HG03354 (cell line): ENCODE results near the gene TRIM27.
"Not testable (repeated sequence)": the region's sequence is repeated elsewhere in the genome, so short reads cannot be mapped to it uniquely, and the experiment has no call there.

Source experiments
- ATAC-seq: cut with Tn5 transposase; IDR thresholded peaks from one replicate; pipeline ENCODE4 v1.9.1; 2021; ENCODE audit warnings: mild to moderate bottlenecking; ENCODE audit not compliant: unreplicated experiment, poor library complexity, severe bottlenecking

TRIM27 gene

DNA sequence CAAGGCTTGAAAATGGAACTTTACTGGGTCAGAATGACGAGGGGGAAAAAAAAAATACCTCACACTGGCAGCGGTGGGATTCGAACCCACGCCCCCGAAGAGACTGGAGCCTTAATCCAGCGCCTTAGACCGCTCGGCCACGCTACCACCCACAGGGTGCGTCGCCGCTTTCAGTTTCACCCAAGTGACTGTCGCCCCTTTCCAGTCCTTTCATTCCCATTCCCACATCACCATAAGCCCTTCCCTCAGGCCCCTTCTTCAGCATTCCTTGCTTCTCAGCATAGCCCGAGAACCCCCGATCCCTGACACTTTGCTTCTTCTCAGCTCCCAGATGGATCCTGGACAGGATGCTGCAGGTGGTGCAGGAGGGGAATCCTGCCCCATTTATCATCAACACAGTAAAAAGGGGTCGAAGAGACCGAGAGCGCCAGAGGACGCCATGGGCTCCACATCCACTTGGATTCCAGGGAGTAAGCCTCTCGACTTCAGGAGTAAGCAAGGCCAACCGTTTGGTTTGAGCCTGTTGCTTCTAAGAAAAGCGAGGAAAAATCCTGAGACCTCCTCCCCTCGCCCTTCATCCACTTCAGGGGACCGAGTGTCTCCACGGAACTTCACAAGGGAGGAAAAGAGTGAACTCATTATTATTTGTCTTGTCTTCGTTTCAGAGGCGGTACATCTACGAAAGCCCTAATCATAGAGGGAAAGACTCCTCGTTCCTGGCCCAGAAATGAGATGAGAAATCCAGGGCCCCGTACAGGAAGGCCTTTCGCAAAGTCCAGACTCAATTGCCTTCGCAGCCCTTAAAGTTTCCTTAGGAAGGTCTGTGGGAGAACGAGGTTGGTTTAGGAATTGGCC, 20.0 kb upstream of the TRIM27 start:
- ATAC-seq = no peak

DNA sequence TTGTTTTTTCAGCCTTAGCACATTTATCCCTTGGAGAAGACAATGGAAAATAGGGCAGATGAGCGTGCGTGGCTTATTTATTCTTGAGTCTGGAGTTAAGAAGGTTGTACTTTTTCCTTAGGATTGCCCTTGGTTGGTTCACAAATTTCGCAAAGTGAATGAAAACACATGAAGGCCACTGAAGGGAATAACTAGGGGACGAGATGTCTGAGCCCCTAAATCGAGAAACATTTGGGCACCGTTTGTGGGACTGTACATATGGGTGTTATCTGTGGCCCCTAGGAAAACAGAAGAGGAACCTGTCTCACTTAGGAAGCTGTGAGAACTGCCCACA, 19.4 kb upstream of the TRIM27 start:
- no peak for ATAC-seq

DNA sequence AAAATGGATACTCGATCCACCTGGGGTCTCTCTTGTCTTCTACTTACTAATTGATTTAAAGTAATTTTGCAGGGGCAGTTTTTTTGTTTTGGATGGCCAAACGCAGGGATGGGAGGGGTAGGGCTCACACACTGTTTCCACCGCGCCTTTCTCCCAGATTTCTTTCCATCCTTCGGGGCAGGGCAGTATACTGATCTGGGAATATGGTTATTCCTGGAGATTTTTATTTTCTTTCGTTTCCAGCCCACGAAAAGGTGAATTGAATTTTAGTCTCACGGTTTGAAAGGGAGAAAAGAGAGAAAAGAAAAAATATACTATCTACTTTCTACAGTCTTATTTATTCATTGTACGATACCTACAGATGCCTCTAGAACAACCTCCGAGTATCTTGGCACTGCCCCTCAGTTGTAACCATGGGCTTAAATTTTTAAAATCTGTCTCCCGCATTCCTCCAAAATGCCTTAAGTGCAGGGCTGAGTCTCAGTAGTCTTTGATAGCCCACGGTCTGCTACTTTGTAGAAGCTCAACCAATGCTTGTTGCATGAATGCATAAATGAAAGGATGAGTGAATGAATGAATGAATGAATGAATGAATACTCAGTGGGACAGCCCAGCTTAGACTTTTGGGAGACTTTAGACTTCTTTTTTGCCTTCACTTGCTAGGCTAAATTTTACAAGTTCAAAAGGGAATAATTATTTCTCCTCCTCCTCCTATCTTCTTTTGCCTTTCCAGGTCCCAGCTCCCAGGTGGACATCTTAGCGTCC, 18.1 kb upstream of the TRIM27 start:
- ATAC-seq = no peak

DNA sequence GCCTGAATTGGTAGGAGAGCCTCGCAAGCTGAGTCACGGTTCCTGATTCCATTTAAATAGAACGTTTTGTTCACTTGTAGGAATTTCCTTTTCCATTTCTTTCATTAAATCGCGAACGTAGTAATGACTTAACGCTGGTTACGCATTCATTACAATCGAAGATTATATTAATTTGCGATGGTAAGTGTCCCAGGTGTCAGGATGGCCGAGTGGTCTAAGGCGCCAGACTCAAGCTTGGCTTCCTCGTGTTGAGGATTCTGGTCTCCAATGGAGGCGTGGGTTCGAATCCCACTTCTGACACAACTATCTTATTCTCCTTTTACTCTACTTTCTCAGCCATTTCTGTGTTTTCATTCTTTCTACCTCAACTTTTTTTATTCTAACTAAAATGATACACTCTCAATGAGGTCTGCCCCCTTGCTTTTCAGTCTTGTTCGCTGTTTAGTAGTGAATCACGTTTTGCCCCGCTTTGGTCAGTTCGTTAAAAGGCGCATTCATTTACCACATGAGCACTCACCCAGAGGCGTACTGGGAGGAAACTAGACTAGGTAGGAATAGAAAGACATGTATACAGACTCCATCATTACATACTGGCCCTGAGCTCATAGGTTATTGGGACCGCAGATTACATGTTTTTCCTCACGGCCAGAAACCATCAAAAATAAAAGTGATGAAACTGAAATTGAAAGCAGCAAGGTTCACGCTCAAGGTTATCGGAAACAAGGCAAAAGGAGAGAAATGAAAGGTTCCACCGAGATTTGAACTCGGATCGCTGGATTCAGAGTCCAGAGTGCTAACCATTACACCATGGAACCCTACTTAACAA, 17.3 kb upstream of the TRIM27 start:
- peak; percentile 60 for ATAC-seq

DNA sequence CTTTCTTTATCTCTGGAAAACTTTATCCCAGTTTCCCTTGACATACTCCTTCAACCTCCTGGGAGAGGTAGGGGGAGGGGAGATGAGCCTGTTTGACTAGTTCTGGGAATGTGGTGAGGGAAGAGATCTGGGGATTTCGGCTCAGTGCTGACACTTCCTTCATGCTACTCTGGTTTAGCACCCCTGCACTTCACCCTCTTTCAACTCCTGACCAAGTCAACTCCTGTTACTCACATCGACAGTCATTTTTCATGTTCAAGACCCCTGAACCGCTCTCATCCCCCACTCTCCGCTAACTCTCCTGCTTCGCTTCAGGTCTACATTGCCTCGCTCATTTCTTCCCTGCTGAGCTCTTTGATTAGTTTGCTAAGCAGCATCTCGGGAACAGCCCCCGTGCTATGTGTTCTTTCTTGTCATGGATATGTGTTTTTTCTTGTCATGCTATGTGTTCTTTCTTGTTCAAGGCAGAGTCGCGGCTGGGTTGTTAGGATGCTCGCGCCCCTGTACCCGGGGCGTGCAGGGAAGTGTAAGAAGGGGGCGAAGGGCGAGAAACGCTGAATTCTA, 16.6 kb upstream of the TRIM27 start:
- peak; percentile 20 for ATAC-seq

DNA sequence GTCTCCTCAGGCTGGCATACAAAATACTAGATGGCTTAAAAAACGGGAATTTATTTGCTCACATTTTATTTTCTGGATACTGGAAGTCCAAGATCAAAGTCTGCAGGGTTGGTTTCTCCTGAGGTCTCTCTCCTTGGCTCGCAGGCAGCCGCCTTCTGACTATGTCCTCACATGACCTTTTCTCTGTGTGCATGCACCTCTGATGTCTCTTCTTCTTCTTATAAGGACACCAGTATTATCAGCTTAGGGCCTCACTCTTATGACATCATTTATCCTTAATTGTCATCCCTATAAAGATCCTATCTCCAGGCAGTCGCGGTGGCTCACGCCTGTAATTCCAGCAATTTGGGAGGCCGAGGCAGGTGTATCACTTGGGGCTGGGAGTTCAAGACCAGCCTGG, 9.3 kb upstream of the TRIM27 start:
- ATAC-seq = no peak

DNA sequence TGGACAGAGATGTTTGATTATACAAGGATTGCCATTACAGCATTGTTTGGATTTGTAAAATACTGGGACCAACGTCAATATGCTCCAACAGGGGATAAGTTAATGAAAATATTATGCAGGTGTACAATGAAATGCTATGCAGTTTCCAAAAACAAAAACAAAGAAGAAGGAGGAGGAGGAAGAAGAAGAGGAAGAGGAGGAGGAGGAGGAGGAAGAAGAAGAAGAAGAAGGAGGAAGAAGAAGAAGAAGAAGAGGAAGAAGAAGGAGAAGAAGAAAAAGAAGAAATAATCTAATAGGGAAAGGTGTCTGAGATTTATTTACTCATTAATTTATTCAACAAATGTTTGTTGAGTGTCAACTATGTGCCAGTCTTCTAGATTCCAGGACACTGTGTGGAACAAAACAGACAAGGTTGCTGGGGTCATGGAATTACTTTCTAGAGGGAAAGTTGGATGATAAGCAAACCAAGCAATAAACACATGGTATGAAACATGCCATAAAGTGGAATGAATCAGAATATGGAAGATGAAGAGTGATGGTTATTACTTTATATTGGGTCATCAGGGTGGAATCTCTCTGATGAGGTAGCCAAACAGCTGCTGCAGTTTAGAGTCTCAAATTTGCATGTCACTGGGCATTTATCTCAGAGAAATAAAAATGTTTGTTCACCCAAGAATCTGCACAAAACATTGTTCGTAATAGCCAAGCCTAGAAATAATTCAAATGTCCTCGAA, 6.3 kb upstream of the TRIM27 start:
- no peak for ATAC-seq

DNA sequence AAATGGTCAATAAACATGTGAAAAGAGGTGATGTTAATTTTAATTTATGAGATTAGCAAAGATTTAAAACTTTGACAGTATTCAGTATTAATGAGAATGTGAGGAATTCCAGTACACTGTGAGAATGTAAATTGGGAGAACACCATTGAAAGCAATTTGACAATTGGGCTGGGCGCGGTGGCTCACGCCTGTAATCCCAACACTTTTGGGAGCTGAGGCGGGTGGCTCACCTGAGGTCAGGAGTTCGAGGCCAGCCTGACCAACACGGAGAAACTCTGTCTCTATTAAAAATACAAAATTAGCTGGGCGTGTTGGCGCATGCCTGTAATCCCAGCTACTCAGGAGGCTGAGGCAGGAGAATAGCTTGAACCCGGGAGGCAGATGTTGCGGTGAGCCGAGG, 5.6 kb upstream of the TRIM27 start:
- not testable (repeated sequence) for ATAC-seq

DNA sequence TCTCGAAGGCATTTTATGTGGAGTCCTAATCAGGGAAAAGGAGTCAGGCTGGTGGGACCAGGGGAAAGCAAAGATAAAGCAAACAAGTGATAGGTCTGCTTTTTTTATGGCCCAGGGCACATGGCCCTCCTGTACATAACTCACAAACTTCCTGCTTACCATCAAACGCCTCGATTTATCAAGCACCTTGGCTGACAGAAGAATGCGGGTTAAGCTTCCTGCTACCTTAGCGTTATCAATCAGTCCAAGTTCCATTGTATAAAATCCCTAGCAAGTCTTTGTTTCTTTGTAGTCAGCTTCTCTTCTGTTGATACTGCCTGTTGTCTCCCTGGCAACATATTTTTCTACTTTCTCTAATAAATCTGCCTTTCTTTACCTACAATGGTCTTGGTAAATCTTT, 4.1 kb upstream of the TRIM27 start:
- ATAC-seq = no peak

DNA sequence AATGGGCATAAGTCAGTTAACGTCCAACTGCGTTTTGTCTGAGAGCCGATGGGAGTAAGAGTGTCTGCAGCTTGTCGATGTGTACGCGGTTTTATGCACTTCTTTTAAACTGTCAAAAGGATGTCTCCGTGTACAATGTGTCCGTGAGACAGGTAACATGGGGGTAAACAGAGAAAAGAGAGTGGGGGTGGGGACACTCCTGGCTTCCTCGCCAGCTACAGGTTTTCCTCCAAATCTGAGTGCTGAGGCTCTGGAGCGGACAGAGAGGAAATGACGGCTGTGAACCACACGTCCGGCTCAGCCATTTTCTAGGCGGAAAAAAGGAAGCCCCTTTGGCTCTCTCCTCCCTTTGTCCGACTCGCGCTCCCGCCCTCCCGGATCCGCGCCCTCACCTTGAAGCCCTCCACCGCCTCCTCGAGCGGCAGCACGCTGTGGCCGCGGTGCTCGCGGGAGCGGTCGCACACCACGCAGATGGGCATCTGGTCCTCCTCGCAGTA, 916 bp downstream of the TRIM27 start:
- peak; percentile 35 for ATAC-seq

DNA sequence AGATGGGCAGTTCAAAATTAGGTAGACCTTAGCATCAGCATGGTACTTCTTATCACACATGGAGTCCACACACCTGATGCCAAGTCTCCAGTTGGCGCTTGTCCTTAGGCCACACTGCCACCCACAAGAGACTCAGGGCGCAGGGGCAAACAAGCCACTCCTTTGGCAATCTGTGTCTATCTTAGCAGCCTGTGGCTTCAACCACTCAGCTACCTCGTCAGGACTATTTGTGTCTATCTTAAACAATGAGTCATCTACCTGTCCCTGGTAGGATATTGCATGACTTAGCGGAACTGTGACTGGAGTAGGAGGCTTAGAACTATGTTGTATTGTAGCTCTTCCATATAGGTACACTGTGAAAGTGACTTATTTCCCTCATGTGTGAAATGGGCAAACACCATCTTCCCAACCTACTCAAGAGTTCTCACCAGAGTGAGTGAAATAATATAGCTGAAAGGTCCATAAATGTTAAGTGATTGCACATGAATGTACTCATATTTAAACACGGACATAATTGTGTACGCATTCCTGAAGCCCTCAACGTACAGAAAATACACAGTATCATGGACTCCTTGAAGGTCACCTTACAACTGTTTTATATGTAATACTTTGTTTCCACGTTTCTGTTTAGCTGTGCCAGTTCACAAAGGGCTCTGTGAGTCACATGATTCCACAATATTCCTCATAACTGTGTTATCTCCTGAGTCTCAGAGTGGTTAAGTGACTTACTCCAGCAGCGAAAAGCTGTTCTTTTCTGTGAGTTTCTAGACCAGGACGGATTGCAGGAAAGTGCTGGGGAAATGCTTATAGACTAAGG, 1.6 kb downstream of the TRIM27 start:
- no peak for ATAC-seq

DNA sequence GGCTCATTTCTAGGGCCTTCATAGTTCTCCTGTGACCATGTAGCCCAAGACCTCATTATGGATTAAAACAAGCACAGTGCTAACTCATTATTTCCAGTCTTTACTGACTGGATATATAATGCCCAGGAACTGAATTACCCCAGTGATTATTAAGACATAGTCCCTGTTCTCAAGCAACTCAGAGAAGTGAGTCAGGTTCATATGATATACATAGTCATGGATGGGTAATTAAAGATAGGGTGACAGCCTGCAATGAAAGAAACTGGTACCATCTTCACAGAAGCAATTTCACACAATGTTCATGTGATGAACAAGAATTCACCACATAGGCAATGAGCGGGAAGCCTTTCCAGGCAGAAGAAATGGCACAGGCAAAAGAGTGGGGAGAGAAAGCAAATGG, 3.5 kb downstream of the TRIM27 start:
- ATAC-seq = no peak

DNA sequence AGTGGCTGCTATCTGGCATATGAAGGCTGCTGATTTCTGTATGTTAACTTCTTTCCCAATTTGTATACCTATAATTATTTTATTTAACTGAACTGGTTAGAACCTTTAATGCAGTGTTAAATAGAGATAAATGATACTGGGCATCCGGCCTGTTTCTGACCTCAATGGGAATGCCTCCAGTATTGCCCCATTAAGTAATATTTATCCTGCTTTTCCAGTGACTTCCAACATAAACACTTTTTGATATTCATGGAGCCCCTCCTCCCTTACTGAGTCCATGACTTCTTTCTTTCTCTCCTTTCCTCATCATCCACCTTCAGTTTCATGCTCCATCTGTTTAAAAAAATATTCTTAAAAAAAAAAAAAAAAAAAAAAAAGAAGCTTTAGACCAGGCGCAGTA, 8.8 kb downstream of the TRIM27 start:
- no peak for ATAC-seq

DNA sequence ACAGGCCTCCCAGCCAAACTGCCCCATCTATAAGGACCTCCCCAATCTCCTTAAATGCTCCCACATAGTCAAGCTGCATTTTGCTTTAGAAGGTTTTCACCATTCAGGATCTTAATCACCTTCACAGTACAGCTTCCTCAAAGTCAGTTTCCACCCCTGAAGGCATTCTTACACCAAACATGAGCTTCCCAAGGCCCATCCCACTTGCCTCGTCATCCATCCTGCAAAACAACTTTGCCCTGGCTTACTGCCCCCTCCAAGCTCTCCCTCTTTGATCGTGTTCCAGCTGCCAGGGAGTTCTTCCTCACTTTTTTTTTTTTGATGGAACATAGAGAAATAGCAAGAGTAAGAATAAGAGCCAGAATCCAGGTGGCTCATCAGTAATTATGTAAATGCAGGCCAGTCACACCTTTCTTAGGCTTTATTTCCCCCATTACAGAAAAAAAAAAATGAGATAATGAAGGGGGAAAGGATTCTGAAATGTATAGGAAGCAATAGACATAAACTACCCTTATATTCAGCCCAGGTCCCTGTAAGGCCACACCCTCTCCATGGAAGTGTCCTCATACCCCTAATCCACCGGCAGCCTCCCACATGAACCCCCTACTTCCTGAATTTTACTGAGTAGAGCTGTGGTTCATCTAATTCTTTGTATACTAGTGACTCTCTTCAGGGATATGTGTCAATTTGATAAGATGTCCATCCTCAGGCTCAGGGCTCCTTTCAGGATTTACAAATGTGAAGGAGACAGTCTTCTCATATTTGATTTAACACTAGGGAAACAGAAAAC, 12.7 kb downstream of the TRIM27 start:
- ATAC-seq = no peak

DNA sequence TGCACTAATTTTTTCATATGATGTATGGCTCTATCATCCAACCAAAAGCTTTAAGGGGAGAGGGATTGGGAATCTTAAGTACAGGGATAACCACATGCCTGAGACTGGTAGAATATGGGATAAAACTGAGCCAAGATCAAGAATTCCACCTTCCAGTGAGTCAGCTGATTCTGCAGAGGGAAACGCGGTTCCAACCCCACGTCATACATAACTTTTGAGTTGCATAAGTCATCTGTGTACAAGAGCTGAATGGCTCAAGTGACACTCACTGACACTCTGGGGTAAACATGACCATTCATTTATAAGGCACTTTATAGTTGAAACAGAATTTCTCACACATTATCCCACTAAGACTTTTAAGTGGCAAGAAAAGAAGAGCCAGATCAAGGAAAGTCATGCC, 16.4 kb downstream of the TRIM27 start:
- no peak for ATAC-seq

DNA sequence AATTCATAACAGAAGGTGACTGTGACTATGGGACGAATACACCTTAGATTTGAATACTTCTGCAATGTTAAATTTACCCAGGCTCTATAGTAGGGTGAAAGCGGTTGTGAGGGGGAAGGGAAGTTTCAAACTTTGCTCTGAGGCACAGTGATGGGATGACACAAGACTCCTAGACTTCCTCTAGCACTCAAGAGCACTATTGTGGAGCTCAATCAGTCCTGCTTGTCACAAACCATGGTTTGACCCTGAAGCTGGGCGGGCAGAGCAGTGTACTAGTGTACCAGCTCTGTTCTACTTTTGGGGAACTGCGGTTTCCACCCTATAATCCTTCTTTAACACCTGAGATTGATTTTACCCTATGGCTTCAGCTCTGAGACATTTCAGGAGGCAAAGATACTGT, 17.1 kb downstream of the TRIM27 start:
- no peak for ATAC-seq

DNA sequence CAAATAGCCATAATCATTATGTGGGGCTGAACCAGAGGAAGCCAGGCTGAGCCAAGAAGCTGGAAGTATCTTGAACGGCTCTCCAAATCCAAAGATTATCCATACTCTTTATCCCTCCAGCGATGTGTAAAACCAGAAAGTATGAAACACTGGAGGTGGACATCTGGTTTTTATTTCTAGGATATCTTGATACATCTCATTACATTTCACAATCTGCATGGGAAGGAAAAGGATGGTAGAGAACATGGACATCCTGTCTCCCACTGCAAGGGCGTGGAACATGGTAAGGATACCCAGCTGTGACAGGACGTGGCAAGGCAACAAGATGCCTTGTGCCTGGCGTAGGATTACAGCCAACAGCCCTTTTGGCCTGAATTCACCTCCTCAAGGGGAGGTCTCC, 20.1 kb downstream of the TRIM27 start:
- no peak for ATAC-seq

DNA sequence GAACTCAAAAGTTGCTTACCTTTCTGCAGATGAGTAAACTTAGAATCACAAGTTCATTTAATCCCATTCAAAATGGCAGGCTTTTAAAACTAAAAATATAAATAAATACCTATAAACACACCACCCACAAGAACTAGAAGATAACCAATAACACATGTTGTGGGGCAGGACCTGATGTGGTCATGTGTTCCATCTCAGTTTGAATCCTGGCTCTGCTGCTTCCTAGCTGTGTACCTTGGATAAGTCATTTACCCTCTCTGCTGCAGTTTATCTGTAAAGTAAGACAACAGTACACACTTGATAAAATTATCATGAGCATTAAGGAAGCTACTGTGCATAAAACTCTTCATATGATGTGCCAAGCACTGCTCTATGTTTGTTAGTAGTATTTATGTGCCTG, 22.0 kb downstream of the TRIM27 start:
- ATAC-seq = no peak
